ENCODE results near the gene PLK5. TPM values are rescaled to one million over a fixed set of nuclear protein-coding genes. Genes with fewer than 3 reads are reported as not detected.

Gene PLK5
- total and polyA plus RNA-seq, 4 donors = 0.03 TPM; not detected in 3

DNA sequence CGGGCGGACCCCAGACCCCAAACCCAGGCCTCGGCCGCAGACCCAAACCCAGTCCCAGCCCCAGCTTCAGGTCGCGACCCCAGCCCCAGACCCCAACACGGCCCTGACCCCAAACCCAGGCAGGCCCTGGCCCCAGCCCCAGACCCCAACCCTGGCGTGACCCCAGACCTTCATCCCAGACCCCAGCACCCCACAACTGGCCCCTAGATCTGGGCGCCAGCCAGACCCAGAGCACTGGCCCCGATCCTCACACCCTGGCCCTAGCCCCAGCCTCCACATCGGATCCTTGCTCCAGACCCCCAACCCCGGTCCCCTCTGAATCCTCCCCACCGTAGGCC lies 61.3 kb downstream of the PLK5 start:
- H3K9me3 ChIP-seq (ENCODE audit: control insufficient read depth in 4 of 4, low read length in 3 of 4) = no peaks in the 10 kb centered on the region
- H3K27ac ChIP-seq (ENCODE audit: low read depth in 1 of 2, low read length in 2 of 2) = no peak overlapping the region
- peaks cover 4 to 25% (median 11%) of the 10 kb centered on the region in 4 donors for H3K36me3 ChIP-seq (ENCODE audit: control insufficient read depth in 4 of 4, insufficient read depth in 3 of 4, low read depth in 1 of 4, low read length in 3 of 4)
- DNase-seq (ENCODE audit: low spot score) = no peak
- WGBS = 95% methylated on average over 13 of the region's 13 CpGs
- no peak overlapping the region for H3K9ac ChIP-seq (ENCODE audit: low read depth in 1 of 2, low read length in 2 of 2)
- H3K4me3 ChIP-seq (ENCODE audit: low read depth in 1 of 3, low read length in 3 of 3) = no peak overlapping the region
- peaks cover 6 to 25% (median 16%) of the 10 kb centered on the region in 4 donors for H3K4me1 ChIP-seq (ENCODE audit: control insufficient read depth in 4 of 4, insufficient read depth in 4 of 4, low read length in 3 of 4)
- TF ChIP-seq GABPA (IDR thresholded peaks at IDR 0.05 in 1 of 2, conservative IDR thresholded peaks at IDR 0.05 in 1 of 2) (no peak), JUND (IDR thresholded peaks at IDR 0.05) (no peak), SP1 (IDR thresholded peaks at IDR 0.05) (no peak), HNF4G (IDR thresholded peaks at IDR 0.05) (no peak), RXRA (IDR thresholded peaks at IDR 0.05) (no peak), EGR1 (IDR thresholded peaks at IDR 0.05; ENCODE audit: low read depth in 2 of 2) (no peak), RAD21 (IDR thresholded peaks at IDR 0.05) (no peak), TAF1 (conservative IDR thresholded peaks at IDR 0.05) (no peak), NR2F2 (IDR thresholded peaks at IDR 0.05) (no peak), YY1 (IDR thresholded peaks at IDR 0.05) (no peak)
- TF ChIP-seq, protein P1, sequence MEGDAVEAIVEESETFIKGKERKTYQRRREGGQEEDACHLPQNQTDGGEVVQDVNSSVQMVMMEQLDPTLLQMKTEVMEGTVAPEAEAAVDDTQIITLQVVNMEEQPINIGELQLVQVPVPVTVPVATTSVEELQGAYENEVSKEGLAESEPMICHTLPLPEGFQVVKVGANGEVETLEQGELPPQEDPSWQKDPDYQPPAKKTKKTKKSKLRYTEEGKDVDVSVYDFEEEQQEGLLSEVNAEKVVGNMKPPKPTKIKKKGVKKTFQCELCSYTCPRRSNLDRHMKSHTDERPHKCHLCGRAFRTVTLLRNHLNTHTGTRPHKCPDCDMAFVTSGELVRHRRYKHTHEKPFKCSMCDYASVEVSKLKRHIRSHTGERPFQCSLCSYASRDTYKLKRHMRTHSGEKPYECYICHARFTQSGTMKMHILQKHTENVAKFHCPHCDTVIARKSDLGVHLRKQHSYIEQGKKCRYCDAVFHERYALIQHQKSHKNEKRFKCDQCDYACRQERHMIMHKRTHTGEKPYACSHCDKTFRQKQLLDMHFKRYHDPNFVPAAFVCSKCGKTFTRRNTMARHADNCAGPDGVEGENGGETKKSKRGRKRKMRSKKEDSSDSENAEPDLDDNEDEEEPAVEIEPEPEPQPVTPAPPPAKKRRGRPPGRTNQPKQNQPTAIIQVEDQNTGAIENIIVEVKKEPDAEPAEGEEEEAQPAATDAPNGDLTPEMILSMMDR (IDR thresholded peaks at IDR 0.05; ENCODE audit: low read depth, low read length, missing input control) = no peak
- TF ChIP-seq, protein P2, sequence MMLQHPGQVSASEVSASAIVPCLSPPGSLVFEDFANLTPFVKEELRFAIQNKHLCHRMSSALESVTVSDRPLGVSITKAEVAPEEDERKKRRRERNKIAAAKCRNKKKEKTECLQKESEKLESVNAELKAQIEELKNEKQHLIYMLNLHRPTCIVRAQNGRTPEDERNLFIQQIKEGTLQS (IDR thresholded peaks at IDR 0.05) = no peak
- TF ChIP-seq, protein P3, sequence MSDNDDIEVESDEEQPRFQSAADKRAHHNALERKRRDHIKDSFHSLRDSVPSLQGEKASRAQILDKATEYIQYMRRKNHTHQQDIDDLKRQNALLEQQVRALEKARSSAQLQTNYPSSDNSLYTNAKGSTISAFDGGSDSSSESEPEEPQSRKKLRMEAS (IDR thresholded peaks at IDR 0.05) = no peak
- TF ChIP-seq, protein P4, sequence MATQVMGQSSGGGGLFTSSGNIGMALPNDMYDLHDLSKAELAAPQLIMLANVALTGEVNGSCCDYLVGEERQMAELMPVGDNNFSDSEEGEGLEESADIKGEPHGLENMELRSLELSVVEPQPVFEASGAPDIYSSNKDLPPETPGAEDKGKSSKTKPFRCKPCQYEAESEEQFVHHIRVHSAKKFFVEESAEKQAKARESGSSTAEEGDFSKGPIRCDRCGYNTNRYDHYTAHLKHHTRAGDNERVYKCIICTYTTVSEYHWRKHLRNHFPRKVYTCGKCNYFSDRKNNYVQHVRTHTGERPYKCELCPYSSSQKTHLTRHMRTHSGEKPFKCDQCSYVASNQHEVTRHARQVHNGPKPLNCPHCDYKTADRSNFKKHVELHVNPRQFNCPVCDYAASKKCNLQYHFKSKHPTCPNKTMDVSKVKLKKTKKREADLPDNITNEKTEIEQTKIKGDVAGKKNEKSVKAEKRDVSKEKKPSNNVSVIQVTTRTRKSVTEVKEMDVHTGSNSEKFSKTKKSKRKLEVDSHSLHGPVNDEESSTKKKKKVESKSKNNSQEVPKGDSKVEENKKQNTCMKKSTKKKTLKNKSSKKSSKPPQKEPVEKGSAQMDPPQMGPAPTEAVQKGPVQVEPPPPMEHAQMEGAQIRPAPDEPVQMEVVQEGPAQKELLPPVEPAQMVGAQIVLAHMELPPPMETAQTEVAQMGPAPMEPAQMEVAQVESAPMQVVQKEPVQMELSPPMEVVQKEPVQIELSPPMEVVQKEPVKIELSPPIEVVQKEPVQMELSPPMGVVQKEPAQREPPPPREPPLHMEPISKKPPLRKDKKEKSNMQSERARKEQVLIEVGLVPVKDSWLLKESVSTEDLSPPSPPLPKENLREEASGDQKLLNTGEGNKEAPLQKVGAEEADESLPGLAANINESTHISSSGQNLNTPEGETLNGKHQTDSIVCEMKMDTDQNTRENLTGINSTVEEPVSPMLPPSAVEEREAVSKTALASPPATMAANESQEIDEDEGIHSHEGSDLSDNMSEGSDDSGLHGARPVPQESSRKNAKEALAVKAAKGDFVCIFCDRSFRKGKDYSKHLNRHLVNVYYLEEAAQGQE (IDR thresholded peaks at IDR 0.05) = no peak
- TF ChIP-seq, protein P5, sequence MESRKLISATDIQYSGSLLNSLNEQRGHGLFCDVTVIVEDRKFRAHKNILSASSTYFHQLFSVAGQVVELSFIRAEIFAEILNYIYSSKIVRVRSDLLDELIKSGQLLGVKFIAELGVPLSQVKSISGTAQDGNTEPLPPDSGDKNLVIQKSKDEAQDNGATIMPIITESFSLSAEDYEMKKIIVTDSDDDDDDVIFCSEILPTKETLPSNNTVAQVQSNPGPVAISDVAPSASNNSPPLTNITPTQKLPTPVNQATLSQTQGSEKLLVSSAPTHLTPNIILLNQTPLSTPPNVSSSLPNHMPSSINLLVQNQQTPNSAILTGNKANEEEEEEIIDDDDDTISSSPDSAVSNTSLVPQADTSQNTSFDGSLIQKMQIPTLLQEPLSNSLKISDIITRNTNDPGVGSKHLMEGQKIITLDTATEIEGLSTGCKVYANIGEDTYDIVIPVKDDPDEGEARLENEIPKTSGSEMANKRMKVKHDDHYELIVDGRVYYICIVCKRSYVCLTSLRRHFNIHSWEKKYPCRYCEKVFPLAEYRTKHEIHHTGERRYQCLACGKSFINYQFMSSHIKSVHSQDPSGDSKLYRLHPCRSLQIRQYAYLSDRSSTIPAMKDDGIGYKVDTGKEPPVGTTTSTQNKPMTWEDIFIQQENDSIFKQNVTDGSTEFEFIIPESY (IDR thresholded peaks at IDR 0.05) = no peak
- no peaks in the 10 kb centered on the region for H3K27me3 ChIP-seq (ENCODE audit: control insufficient read depth in 4 of 4, insufficient read depth in 4 of 4, low read length in 3 of 4)

Small RNA genes lying within 50 kb of the gene (small RNA-seq; reads per million reads assigned to genes)
- gene AC005943.2 = not detected
- not detected for gene RN7SL477P

Other genes starting within 250 kb of the PLK5 start
- gene FAM174C, start 248.5 kb upstream of the PLK5 start, total RNA-seq = 10 to 100 TPM; 14.6 to 15.7 TPM
- gene FAM174C, start 248.5 kb upstream of the PLK5 start, polyA plus RNA-seq = 10 to 100 TPM; 51.9 to 79.8 TPM
- gene EFNA2, start 238.2 kb upstream of the PLK5 start, total RNA-seq = 1 to 10 TPM in 1 of 2 donors, under 1 TPM in 1; 0.98 to 6.2 TPM
- 1 to 10 TPM; 2.5 to 9.8 TPM for gene EFNA2, start 238.2 kb upstream of the PLK5 start, polyA plus RNA-seq
- gene NDUFS7, start 140.2 kb upstream of the PLK5 start, total RNA-seq = 10 to 100 TPM; 54.4 to 85.7 TPM
- gene NDUFS7, start 140.2 kb upstream of the PLK5 start, polyA plus RNA-seq = 100 to 1,000 TPM; 170 to 185 TPM
- 100 to 1,000 TPM in 1 of 2 donors, 10 to 100 TPM in 1; 76.2 to 181 TPM for gene GAMT, start 122.5 kb upstream of the PLK5 start, total RNA-seq
- 100 to 1,000 TPM; 367 to 394 TPM for gene GAMT, start 122.5 kb upstream of the PLK5 start, polyA plus RNA-seq
- 10 to 100 TPM; 30.0 to 45.0 TPM for gene DAZAP1, start 116.5 kb upstream of the PLK5 start, total RNA-seq
- 10 to 100 TPM in 1 of 2 donors, 1 to 10 TPM in 1; 5.4 to 29.4 TPM for gene DAZAP1, start 116.5 kb upstream of the PLK5 start, polyA plus RNA-seq
- 100 to 1,000 TPM; 296 to 408 TPM for gene RPS15, start 85.7 kb upstream of the PLK5 start, total RNA-seq
- 100 to 1,000 TPM; 420 to 954 TPM for gene RPS15, start 85.7 kb upstream of the PLK5 start, polyA plus RNA-seq
- gene APC2, start 74.0 kb upstream of the PLK5 start, total RNA-seq = under 1 TPM; under 0.01 to 0.05 TPM
- gene APC2, start 74.0 kb upstream of the PLK5 start, polyA plus RNA-seq = under 1 TPM; 0.01 to 0.06 TPM
- gene C19orf25, start 44.9 kb upstream of the PLK5 start, total RNA-seq = 10 to 100 TPM; 17.3 to 19.8 TPM
- gene C19orf25, start 44.9 kb upstream of the PLK5 start, polyA plus RNA-seq = 10 to 100 TPM; 15.1 to 19.8 TPM
- gene PCSK4, start 33.7 kb upstream of the PLK5 start, total RNA-seq = 1 to 10 TPM; 2.6 TPM
- 1 to 10 TPM in 1 of 2 donors, under 1 TPM in 1; 0.60 to 1.2 TPM for gene PCSK4, start 33.7 kb upstream of the PLK5 start, polyA plus RNA-seq
- gene REEP6, start 32.9 kb upstream of the PLK5 start, total RNA-seq = 100 to 1,000 TPM in 1 of 2 donors, 10 to 100 TPM in 1; 16.4 to 159 TPM
- gene REEP6, start 32.9 kb upstream of the PLK5 start, polyA plus RNA-seq = 100 to 1,000 TPM; 243 to 449 TPM
- under 1 TPM; 0.09 to 0.75 TPM for gene ADAMTSL5, start 11.1 kb upstream of the PLK5 start, total RNA-seq
- gene ADAMTSL5, start 11.1 kb upstream of the PLK5 start, polyA plus RNA-seq = 1 to 10 TPM; 1.4 to 1.8 TPM
- gene MEX3D, start 44.2 kb downstream of the PLK5 start, total RNA-seq = 1 to 10 TPM; 6.0 to 9.1 TPM
- 1 to 10 TPM in 1 of 2 donors, under 1 TPM in 1; 0.92 to 4.4 TPM for gene MEX3D, start 44.2 kb downstream of the PLK5 start, polyA plus RNA-seq
- 10 to 100 TPM; 48.4 to 57.6 TPM for gene MBD3, start 68.8 kb downstream of the PLK5 start, total RNA-seq
- 10 to 100 TPM; 12.4 to 52.0 TPM for gene MBD3, start 68.8 kb downstream of the PLK5 start, polyA plus RNA-seq
- gene UQCR11, start 81.4 kb downstream of the PLK5 start, total RNA-seq = 10 to 100 TPM; 23.8 to 37.4 TPM
- gene UQCR11, start 81.4 kb downstream of the PLK5 start, polyA plus RNA-seq = 100 to 1,000 TPM; 127 to 862 TPM
- 100 to 1,000 TPM in 1 of 2 donors, 10 to 100 TPM in 1; 10.9 to 119 TPM for gene TCF3, start 128.5 kb downstream of the PLK5 start, total RNA-seq
- 10 to 100 TPM in 1 of 2 donors, 1 to 10 TPM in 1; 5.2 to 14.6 TPM for gene TCF3, start 128.5 kb downstream of the PLK5 start, polyA plus RNA-seq
- gene ONECUT3, start 229.4 kb downstream of the PLK5 start, total RNA-seq = not detected
- gene ONECUT3, start 229.4 kb downstream of the PLK5 start, polyA plus RNA-seq = not detected